GM23248 (cell line): Measurements from ENCODE around the gene RPS27. TPM values are rescaled to one million over a fixed set of nuclear protein-coding genes. Genes with fewer than 3 reads are reported as not detected.

Experiments
- DNase-seq: peaks from one replicate; pipeline ENCODE4 v3.0.0-alpha.2; 2015
- H2AFZ ChIP-seq: fragments of 200-600 bp; sonication (generic); 2 replicates; pipeline ENCODE4 v1.6.1; 2016; ENCODE audit warnings: antibody characterized with exemption
- H3F3A ChIP-seq: fragments of 200-600 bp; sonication (generic); 2 replicates; pipeline ENCODE4 v1.6.1; 2016; ENCODE audit warnings: mild to moderate bottlenecking, antibody characterized with exemption, mixed run types; ENCODE audit not compliant: insufficient read depth
- H3K27ac ChIP-seq: fragments of 200-600 bp; sonication (generic); 2 replicates; pipeline ENCODE4 v1.5.1; 2016; ENCODE audit warnings: mild to moderate bottlenecking
- H3K27me3 ChIP-seq: fragments of 200-600 bp; sonication (generic); replicated peaks from 2 replicates; pipeline ENCODE4 v1.6.1; 2016; ENCODE audit warnings: mild to moderate bottlenecking; ENCODE audit not compliant: insufficient read depth
- H3K36me3 ChIP-seq: fragments of 200-600 bp; sonication (generic); 2 replicates; pipeline ENCODE4 v1.6.1; 2016; ENCODE audit warnings: low read depth, mild to moderate bottlenecking
- H3K4me1 ChIP-seq: fragments of 200-600 bp; sonication (generic); 2 replicates; pipeline ENCODE4 v1.6.1; 2016; ENCODE audit warnings: mild to moderate bottlenecking; ENCODE audit not compliant: insufficient read depth
- H3K4me2 ChIP-seq: fragments of 200-600 bp; sonication (generic); one replicate; pipeline ENCODE4 v1.6.1; 2016; ENCODE audit warnings: mild to moderate bottlenecking; ENCODE audit not compliant: unreplicated experiment
- H3K4me3 ChIP-seq: fragments of 200-600 bp; sonication (generic); 2 replicates; pipeline ENCODE4 v1.5.1; 2016; ENCODE audit warnings: mild to moderate bottlenecking
- H3K79me2 ChIP-seq: fragments of 200-600 bp; sonication (generic); 2 replicates; pipeline ENCODE4 v1.6.1; 2016; ENCODE audit warnings: mild to moderate bottlenecking; ENCODE audit not compliant: insufficient read depth
- H3K9ac ChIP-seq: fragments of 200-600 bp; sonication (generic); 2 replicates; pipeline ENCODE4 v1.6.1; 2016; ENCODE audit warnings: mild to moderate bottlenecking
- H3K9me2 ChIP-seq: fragments of 200-600 bp; sonication (generic); 2 replicates; pipeline ENCODE4 v1.6.1; 2016; ENCODE audit warnings: mixed run types, mild to moderate bottlenecking, moderate library complexity; ENCODE audit not compliant: insufficient read depth
- H3K9me3 ChIP-seq: fragments of 200-600 bp; sonication (generic); one replicate; pipeline ENCODE4 v1.6.1; 2017; ENCODE audit warnings: low read depth
- H4K20me1 ChIP-seq: fragments of 200-600 bp; sonication (generic); 2 replicates; pipeline ENCODE4 v1.6.0; 2016; ENCODE audit not compliant: insufficient read depth
- EZH2 ChIP-seq: fragments of 200-600 bp; sonication (generic); IDR thresholded peaks from 2 replicates; pipeline ENCODE4 v1.6.1; 2018; ENCODE audit warnings: antibody characterized with exemption, mild to moderate bottlenecking; ENCODE audit not compliant: insufficient read depth, poor library complexity, severe bottlenecking
- EZH2phosphoT487 ChIP-seq: fragments of 200-600 bp; sonication (generic); IDR thresholded peaks from 2 replicates; pipeline ENCODE4 v1.6.1; 2018; ENCODE audit warnings: antibody characterized with exemption, moderate library complexity, mild to moderate bottlenecking, low read depth; ENCODE audit not compliant: insufficient read depth
- WGBS, 2 experiments: methylation state at CpG; one replicate each; pipeline ENCODE4 v1.1.6; 2015 to 2017; ENCODE audit warnings: low lambda C conversion rate in 2 of 2, low coverage in 1 of 2; ENCODE audit errors: missing lambda C conversion rate in 2 of 2; 5-methylcytosine and 5-hydroxymethylcytosine counted together
- in situ Hi-C: fragments of 300-500 bp; cut with MboI; formaldehyde crosslinking; loops from 2 replicates; pipeline ENCODE4 v1.15.0; 2020
- polyA plus RNA-seq: library from polyadenylated mRNA; unstranded; fragments of >200 nt; fragmentation: Nextera tagmentation; extraction: Ambion mirVana; gene quantifications from 2 replicates; pipeline ENCODE4 v1.2.1, GENCODE V29; 2016
- total RNA-seq: library from RNA; depleted of rRNA; stranded (reverse); fragments of >200 nt; shearing (Covaris generic); gene quantifications from 2 replicates; pipeline ENCODE4 v1.2.3, GENCODE V29; 2014

The RPS27 gene
- total and polyA plus RNA-seq, 2 experiments from 2014 or later, result 1,144 to 1,552 TPM

GRCh38 chr1:153984123-153984894 is 6.3 kb upstream of the RPS27 start:
- no peaks in the 10 kb centered on the region for H3K27me3 ChIP-seq
- H3K4me3 ChIP-seq, result peak overlapping the region; percentile 97
- no peak for DNase-seq
- H3F3A ChIP-seq, result peaks cover 48% of the 10 kb centered on the region
- in situ Hi-C loops, result loop anchor here (10.0 kb wide), 1 partner anchor 170 kb away; no protein-coding TSS in a partner anchor
- no peaks in the 10 kb centered on the region for H3K9me3 ChIP-seq
- H3K4me2 ChIP-seq, result peak overlapping the region; percentile 95
- TF ChIP-seq EZH2phosphoT487 (no peak), EZH2 (no peak)
- no peaks in the 10 kb centered on the region for H3K9me2 ChIP-seq
- H2AFZ ChIP-seq, result no peak overlapping the region
- peaks cover 12% of the 10 kb centered on the region; the same call in 1 of the 2 replicates for H3K4me1 ChIP-seq
- H3K9ac ChIP-seq, result peak overlapping the region; percentile 94
- WGBS, 2 experiments, result 46 to 55% methylated on average over 6 of the region's 6 CpGs
- H3K27ac ChIP-seq, result peak overlapping the region; percentile 84
- peaks cover 8% of the 10 kb centered on the region for H3K36me3 ChIP-seq
- no peaks in the 10 kb centered on the region for H4K20me1 ChIP-seq
- H3K79me2 ChIP-seq, result peaks cover 57% of the 10 kb centered on the region

GRCh38 chr1:153985341-153985912 is 5.1 kb upstream of the RPS27 start:
- WGBS, 2 experiments, result 1 to 7% methylated on average over 6 to 7 of the region's 7 CpGs
- H3K9ac ChIP-seq, result peak overlapping the region; percentile 94
- H3K9me2 ChIP-seq, result no peaks in the 10 kb centered on the region
- H4K20me1 ChIP-seq, result no peaks in the 10 kb centered on the region
- H3K4me3 ChIP-seq, result peak overlapping the region; percentile 97
- peaks cover 7% of the 10 kb centered on the region for H3K36me3 ChIP-seq
- peaks cover 52% of the 10 kb centered on the region for H3K79me2 ChIP-seq
- no peak for TF ChIP-seq EZH2
- TF ChIP-seq EZH2phosphoT487, result no peak
- H3K27ac ChIP-seq, result peak overlapping the region; percentile 84
- H3K9me3 ChIP-seq, result no peaks in the 10 kb centered on the region
- peak overlapping the region; percentile 91 for H2AFZ ChIP-seq
- H3K27me3 ChIP-seq, result no peaks in the 10 kb centered on the region
- peaks cover 42% of the 10 kb centered on the region for H3F3A ChIP-seq
- in situ Hi-C loops, result loop anchor here (5.0 to 10.0 kb wide), 2 partner anchors 171 to 308 kb away; partner anchors contain the start of gene NPR1
- DNase-seq, result peak; percentile 79
- H3K4me1 ChIP-seq, result peaks cover 15% of the 10 kb centered on the region; the same call in 1 of the 2 replicates
- H3K4me2 ChIP-seq, result peak overlapping the region; percentile 95

GRCh38 chr1:153985941-153986761 is 4.4 kb upstream of the RPS27 start, which contains the start of gene RAB13:
TSS of gene RAB13 (minus strand) at chr1:153986339. CDS start at chr1:153986236, 103 bp downstream.
- H3K4me3 ChIP-seq, result peak within 1 kb of the TSS; percentile 97
- peaks cover 7% of the 10 kb centered on the region; the same call in 1 of the 2 replicates for H3K36me3 ChIP-seq
- no peaks in the 10 kb centered on the region for H3K9me3 ChIP-seq
- peaks cover 15% of the 10 kb centered on the region; the same call in 1 of the 2 replicates for H3K4me1 ChIP-seq
- H3K27me3 ChIP-seq, result no peaks in the 10 kb centered on the region
- DNase-seq, result peak; percentile 95
- peaks cover 54% of the 10 kb centered on the region for H3K79me2 ChIP-seq
- no peaks in the 10 kb centered on the region for H3K9me2 ChIP-seq
- H3K27ac ChIP-seq, result peak within 1 kb of the TSS; percentile 84
- peak within 1 kb of the TSS; percentile 97 for H3K4me2 ChIP-seq
- in situ Hi-C loops, result loop anchor here (5.0 to 10.0 kb wide), 2 partner anchors 171 to 309 kb away; partner anchors contain the start of gene NPR1
- H3K9ac ChIP-seq, result peak within 1 kb of the TSS; percentile 94
- TF ChIP-seq EZH2phosphoT487 (no peak), EZH2 (no peak)
- 2 to 3% methylated on average over 14 to 32 of the region's 32 CpGs for WGBS, 2 experiments
- H2AFZ ChIP-seq, result peak within 1 kb of the TSS; percentile 91
- peaks cover 40% of the 10 kb centered on the region for H3F3A ChIP-seq
- no peaks in the 10 kb centered on the region for H4K20me1 ChIP-seq

GRCh38 chr1:153987621-153988020 is 2.9 kb upstream of the RPS27 start:
- Histone ChIP-seq H3K27me3 (no peaks in the 10 kb centered on the region), H3K9me3 (no peaks in the 10 kb centered on the region), H2AFZ (no peak overlapping the region), H4K20me1 (peaks cover 5% of the 10 kb centered on the region; the same call in 1 of the 2 replicates), H3K36me3 (peaks cover 18% of the 10 kb centered on the region), H3K4me3 (no peak overlapping the region), H3K27ac (no peak overlapping the region), H3K4me1 (peaks cover 28% of the 10 kb centered on the region), H3K4me2 (no peak overlapping the region), H3K9ac (no peak overlapping the region), H3K79me2 (peaks cover 55% of the 10 kb centered on the region), H3K9me2 (no peaks in the 10 kb centered on the region), H3F3A (peaks cover 48% of the 10 kb centered on the region)
- in situ Hi-C loops, result loop anchor here (5.0 to 10.0 kb wide), 2 partner anchors 173 to 310 kb away; partner anchors contain the start of gene NPR1
- no peak for DNase-seq
- TF ChIP-seq EZH2phosphoT487, result no peak
- TF ChIP-seq EZH2, result no peak
- 83 to 85% methylated on average over 8 of the region's 8 CpGs for WGBS, 2 experiments
